Loucy (cell line): ENCODE measurements around the gene LRRC31.

Experiments
- CTCF ChIP-seq: fragments of 200-600 bp; sonication (generic); conservative IDR thresholded peaks from 2 replicates; pipeline ENCODE4 v1.5.1; 2014; ENCODE audit warnings: mild to moderate bottlenecking, antibody characterized with exemption, low read length
- EZH2phosphoT487 ChIP-seq: fragments of 200-600 bp; IDR thresholded peaks from 2 replicates; pipeline ENCODE4 v1.6.1; 2018; ENCODE audit warnings: antibody characterized with exemption, mild to moderate bottlenecking, moderate library complexity, borderline replicate concordance

- TF ChIP-seq EZH2phosphoT487 (no peak), CTCF (no peak)
Observed at GRCh38 chr3:169907476-169907875, 37.7 kb upstream of the LRRC31 start.
